Panc1 (cell line): ENCODE results near the gene CCDC69. TPM values are rescaled to one million over a fixed set of nuclear protein-coding genes. Genes with fewer than 3 reads are reported as not detected.

Experiments used
- ATAC-seq: fragments of 200-7000 bp; cut with Tn5 transposase; 2 replicates; pipeline ENCODE4 v1.9.1; 2020; ENCODE audit warnings: mild to moderate bottlenecking, moderate library complexity
- BruUV-seq: library from RNA; stranded (reverse); fragments of 400-500 nt; replicated peaks from 2 replicates; lab custom pipeline; 2021; lab: Mats Ljungman, UMichigan
- CTCF ChIA-PET: fragments of 300-600 bp; sonication (Branson Sonifier 250); formaldehyde crosslinking; loops from one replicate; lab custom pipeline; 2022; ENCODE audit warnings: antibody characterized with exemption; lab: Charles Lee
- POLR2A ChIA-PET: fragments of 300-600 bp; sonication (Branson Sonifier 250); formaldehyde crosslinking; loops from one replicate; lab custom pipeline; 2022; ENCODE audit warnings: antibody characterized with exemption; lab: Charles Lee
- DNase-seq: peaks from one replicate; pipeline ENCODE4 v3.0.0-alpha.2; 2010; ENCODE audit warnings: low read depth, low spot score
- H3K27ac ChIP-seq: 2 replicates; pipeline ENCODE4 v1.5.1; 2011; ENCODE audit warnings: mild to moderate bottlenecking, low read length, inconsistent platforms
- H3K27me3 ChIP-seq: fragments of 200-500 bp; sonication (Bioruptor generic); 2 replicates; pipeline ENCODE4 v1.6.0; 2014; ENCODE audit warnings: low read length, inconsistent platforms; ENCODE audit not compliant: control insufficient read depth, insufficient read depth
- H3K36me3 ChIP-seq: fragments of 200-500 bp; sonication (Bioruptor generic); 2 replicates; pipeline ENCODE4 v1.5.1; 2014; ENCODE audit warnings: inconsistent platforms, mild to moderate bottlenecking, low read length, moderate library complexity; ENCODE audit not compliant: control insufficient read depth, insufficient read depth
- H3K4me1 ChIP-seq: 2 replicates; pipeline ENCODE4 v1.5.1; 2011; ENCODE audit warnings: inconsistent platforms, mild to moderate bottlenecking, low read length, moderate library complexity; ENCODE audit not compliant: control insufficient read depth, insufficient read depth
- H3K4me3 ChIP-seq, 2 experiments: 2 replicates each; pipeline ENCODE4 v1.5.1; 2011 to 2012; ENCODE audit warnings: low read depth in 2 of 2, low read length in 2 of 2, mild to moderate bottlenecking in 2 of 2, inconsistent platforms in 1 of 2, moderate library complexity in 1 of 2
- H3K9me3 ChIP-seq: fragments of 200-500 bp; sonication (Bioruptor generic); 2 replicates; pipeline ENCODE4 v1.5.1; 2014; ENCODE audit warnings: low read depth, mild to moderate bottlenecking, inconsistent platforms, low read length, moderate library complexity; ENCODE audit not compliant: control insufficient read depth, insufficient read depth
- POLR2AphosphoS5 ChIP-seq: IDR thresholded peaks from 2 replicates; pipeline ENCODE4 v1.6.1; 2012; ENCODE audit warnings: mild to moderate bottlenecking, low read depth, low read length, moderate library complexity
- SIN3A ChIP-seq: IDR thresholded peaks from 2 replicates; pipeline ENCODE4 v1.6.1; 2012; ENCODE audit warnings: low read depth, mild to moderate bottlenecking, low read length, moderate library complexity, borderline replicate concordance; ENCODE audit not compliant: insufficient read depth
- TCF7L2 ChIP-seq: IDR thresholded peaks from 2 replicates; pipeline ENCODE4 v1.6.1; 2011; ENCODE audit warnings: mild to moderate bottlenecking, low read depth, low read length, inconsistent platforms
- in situ Hi-C: cut with HindIII; loops from 2 replicates; pipeline ENCODE4 v1.10.0; 2016; ENCODE audit warnings: low sequenced_read_pairs, low pct_unique_long_range_greater_than_20kb
- intact Hi-C: fragments of 100-400 bp; cut with micrococcal nuclease; formaldehyde crosslinking; loops from one replicate; pipeline ENCODE4 v1.10.0; 2022; ENCODE audit not compliant: unreplicated experiment
- total RNA-seq: library from RNA; stranded (reverse); gene quantifications from one replicate; pipeline ENCODE4 v1.2.1, GENCODE V29; 2021; ENCODE audit not compliant: unreplicated experiment
- TF ChIP-seq, protein P1 (sequence below), 2 experiments: IDR thresholded peaks; 2 replicates each; pipeline ENCODE4 v1.6.1; 2011 to 2012; ENCODE audit warnings: low read depth in 2 of 2, control low read depth in 1 of 2, low read length in 1 of 2, mild to moderate bottlenecking in 1 of 2, moderate library complexity in 1 of 2; ENCODE audit not compliant: insufficient read depth in 1 of 2
- TF ChIP-seq, protein P2 (sequence below): fragments of 450-650 bp; IDR thresholded peaks from 2 replicates; pipeline ENCODE4 v1.5.1; 2017; ENCODE audit warnings: mild to moderate bottlenecking

CCDC69 gene
- total RNA-seq, 1 experiment from 2014 or later, result 2.1 TPM

DNA sequence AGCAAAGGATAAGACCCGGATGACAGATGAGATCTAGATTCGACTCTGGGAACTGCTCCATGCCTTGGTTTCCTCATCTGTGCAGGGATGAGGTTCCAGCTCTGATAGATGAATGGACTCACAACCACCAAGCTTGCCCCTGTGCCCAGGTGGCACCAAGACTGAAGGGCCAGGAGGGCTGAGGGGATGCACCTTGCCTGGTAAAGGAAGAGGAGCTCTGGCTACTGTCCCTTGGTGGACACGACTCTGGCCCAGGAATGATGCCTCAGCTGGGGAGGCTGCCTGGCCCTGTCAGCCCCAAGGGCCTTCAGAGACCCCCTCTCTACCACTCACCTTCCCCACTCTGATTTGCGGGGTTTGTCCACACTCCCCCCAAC lies 41.4 kb downstream of the CCDC69 start:
- in situ Hi-C loops (no loop called here), intact Hi-C loops (no loop called here)
- BruUV-seq, result no TSS peak
- ChIA-PET POLR2A (no interaction called here), CTCF (no interaction called here)
- H3K9me3 ChIP-seq, result no peaks in the 10 kb centered on the region
- no peak overlapping the region for H3K27ac ChIP-seq
- no peaks in the 10 kb centered on the region for H3K27me3 ChIP-seq
- DNase-seq (no peak), ATAC-seq (no peak)
- no peaks in the 10 kb centered on the region for H3K36me3 ChIP-seq
- no peak overlapping the region for H3K4me3 ChIP-seq
- TF ChIP-seq SIN3A, result no peak
- TF ChIP-seq, protein P1, sequence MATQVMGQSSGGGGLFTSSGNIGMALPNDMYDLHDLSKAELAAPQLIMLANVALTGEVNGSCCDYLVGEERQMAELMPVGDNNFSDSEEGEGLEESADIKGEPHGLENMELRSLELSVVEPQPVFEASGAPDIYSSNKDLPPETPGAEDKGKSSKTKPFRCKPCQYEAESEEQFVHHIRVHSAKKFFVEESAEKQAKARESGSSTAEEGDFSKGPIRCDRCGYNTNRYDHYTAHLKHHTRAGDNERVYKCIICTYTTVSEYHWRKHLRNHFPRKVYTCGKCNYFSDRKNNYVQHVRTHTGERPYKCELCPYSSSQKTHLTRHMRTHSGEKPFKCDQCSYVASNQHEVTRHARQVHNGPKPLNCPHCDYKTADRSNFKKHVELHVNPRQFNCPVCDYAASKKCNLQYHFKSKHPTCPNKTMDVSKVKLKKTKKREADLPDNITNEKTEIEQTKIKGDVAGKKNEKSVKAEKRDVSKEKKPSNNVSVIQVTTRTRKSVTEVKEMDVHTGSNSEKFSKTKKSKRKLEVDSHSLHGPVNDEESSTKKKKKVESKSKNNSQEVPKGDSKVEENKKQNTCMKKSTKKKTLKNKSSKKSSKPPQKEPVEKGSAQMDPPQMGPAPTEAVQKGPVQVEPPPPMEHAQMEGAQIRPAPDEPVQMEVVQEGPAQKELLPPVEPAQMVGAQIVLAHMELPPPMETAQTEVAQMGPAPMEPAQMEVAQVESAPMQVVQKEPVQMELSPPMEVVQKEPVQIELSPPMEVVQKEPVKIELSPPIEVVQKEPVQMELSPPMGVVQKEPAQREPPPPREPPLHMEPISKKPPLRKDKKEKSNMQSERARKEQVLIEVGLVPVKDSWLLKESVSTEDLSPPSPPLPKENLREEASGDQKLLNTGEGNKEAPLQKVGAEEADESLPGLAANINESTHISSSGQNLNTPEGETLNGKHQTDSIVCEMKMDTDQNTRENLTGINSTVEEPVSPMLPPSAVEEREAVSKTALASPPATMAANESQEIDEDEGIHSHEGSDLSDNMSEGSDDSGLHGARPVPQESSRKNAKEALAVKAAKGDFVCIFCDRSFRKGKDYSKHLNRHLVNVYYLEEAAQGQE (IDR thresholded peaks at IDR 0.05; ENCODE audit: insufficient read depth in 1 of 2, low read depth in 2 of 2, low read length in 1 of 2), result no peak
- TF ChIP-seq, protein P2, sequence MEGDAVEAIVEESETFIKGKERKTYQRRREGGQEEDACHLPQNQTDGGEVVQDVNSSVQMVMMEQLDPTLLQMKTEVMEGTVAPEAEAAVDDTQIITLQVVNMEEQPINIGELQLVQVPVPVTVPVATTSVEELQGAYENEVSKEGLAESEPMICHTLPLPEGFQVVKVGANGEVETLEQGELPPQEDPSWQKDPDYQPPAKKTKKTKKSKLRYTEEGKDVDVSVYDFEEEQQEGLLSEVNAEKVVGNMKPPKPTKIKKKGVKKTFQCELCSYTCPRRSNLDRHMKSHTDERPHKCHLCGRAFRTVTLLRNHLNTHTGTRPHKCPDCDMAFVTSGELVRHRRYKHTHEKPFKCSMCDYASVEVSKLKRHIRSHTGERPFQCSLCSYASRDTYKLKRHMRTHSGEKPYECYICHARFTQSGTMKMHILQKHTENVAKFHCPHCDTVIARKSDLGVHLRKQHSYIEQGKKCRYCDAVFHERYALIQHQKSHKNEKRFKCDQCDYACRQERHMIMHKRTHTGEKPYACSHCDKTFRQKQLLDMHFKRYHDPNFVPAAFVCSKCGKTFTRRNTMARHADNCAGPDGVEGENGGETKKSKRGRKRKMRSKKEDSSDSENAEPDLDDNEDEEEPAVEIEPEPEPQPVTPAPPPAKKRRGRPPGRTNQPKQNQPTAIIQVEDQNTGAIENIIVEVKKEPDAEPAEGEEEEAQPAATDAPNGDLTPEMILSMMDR, result no peak
- no peak for TF ChIP-seq TCF7L2
- TF ChIP-seq POLR2AphosphoS5, result no peak
- no peaks in the 10 kb centered on the region for H3K4me1 ChIP-seq

DNA sequence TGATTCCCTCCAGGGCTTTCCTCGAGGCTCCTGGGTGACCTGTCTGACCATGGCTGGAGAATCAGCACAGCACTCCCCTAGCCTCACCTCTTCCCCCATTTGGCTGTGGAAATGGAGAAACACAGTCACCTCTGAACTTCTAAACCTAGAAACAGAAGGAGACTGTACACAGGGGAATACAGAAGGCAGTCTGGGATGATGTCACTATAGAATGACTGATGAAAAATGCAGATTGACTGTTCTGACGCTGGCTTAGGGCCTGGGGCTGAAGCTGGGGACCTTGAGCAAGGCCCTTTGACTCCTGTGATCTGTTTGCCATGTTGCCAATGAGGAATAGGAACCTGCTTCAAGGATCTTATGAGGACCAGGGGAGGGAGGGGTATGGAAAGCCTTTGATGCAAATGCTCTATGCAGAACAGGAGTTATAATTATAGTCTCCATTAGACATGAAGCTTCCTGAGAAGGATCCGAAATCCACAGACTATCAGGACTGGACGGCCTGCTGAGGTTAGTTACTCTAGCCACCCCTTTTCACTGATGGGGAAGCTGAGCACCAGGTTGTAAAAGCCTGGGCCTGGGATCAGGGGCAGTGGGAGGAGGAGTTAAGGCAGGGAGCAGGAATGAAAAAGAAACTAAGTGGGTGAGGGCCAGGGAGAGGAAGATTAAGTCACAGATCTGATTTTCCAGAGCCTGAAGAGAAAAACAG lies 41.9 kb downstream of the CCDC69 start:
- Histone ChIP-seq H3K36me3 (no peaks in the 10 kb centered on the region), H3K4me3 (no peak overlapping the region), H3K9me3 (no peaks in the 10 kb centered on the region), H3K27ac (no peak overlapping the region), H3K4me1 (no peaks in the 10 kb centered on the region), H3K27me3 (no peaks in the 10 kb centered on the region)
- ChIA-PET POLR2A (no interaction called here), CTCF (no interaction called here)
- TF ChIP-seq SIN3A (no peak), TCF7L2 (no peak), POLR2AphosphoS5 (no peak)
- TF ChIP-seq, protein P1 (IDR thresholded peaks at IDR 0.05; ENCODE audit: insufficient read depth in 1 of 2, low read depth in 2 of 2, low read length in 1 of 2), result no peak
- TF ChIP-seq, protein P2, result no peak
- BruUV-seq, result no TSS peak
- DNase-seq, result no peak
- intact Hi-C loops (no loop called here), in situ Hi-C loops (no loop called here)
- ATAC-seq, result no peak
